GM10266 (cell line): ENCODE results near the gene GNB2.
"Not testable (repeated sequence)": the region's sequence is repeated elsewhere in the genome, so short reads cannot be mapped to it uniquely, and the experiment has no call there.

Experiments used
- DNase-seq: peaks from one replicate; pipeline ENCODE4 v3.0.0; 2012; ENCODE audit errors: extremely low spot score
- CTCF ChIP-seq: IDR thresholded peaks from 2 replicates; pipeline ENCODE4 v1.5.1; 2012; ENCODE audit warnings: mild to moderate bottlenecking, low read depth; ENCODE audit not compliant: control insufficient read depth, insufficient read depth; ENCODE audit errors: missing control alignments

Gene GNB2

DNA sequence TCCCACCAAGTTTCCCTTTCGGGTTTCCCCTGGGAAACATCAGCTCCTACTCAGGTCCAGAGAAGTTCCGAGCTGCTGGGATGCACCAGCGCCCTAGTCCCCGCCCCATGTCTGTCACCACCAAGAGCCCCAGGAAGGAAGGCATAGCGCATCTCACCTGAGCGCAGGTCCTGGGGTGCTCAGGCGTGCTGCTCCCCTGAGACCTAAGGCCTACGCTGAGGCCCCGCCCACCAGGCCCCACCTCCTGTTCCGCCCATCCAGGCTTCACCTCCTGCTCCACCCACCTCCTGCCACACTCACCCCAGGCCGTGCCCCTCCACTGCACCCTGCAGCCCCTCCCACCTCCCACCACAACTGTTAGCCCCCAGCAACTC is 31.0 kb upstream of the GNB2 start:
- no peak for TF ChIP-seq CTCF
- DNase-seq, result peak; percentile 80

DNA sequence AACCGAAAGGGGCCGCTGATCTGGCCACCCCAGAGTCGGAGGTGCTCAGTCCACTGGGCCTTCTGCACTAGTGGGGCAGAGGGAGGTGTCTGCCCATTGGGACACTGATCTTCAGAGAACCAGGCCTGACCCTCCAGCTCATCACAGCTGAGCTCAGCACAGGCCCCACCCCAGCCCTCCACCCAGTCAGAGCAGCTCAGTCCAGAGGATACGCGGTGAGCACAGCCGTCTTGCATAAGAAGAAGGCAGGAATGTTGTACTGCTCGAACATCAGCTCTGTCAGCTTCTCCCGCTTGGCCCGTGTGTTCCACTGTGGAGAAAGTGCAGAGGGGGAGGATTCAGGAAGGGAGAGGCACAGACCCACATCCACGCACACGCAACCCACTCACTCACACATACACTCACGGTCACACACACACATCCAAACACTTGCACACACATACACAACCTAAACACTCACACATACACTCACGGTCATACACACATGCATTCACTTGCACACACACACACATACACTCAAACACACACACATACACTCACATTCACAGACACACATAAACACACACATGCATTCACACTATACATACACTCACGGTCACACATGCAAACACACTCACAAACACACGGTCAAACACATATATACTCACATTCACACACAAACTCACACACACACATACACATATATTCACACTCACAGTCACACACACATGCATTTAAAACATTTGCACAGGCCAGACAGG is 23.5 kb upstream of the GNB2 start:
- DNase-seq, result no peak
- TF ChIP-seq CTCF, result no peak

DNA sequence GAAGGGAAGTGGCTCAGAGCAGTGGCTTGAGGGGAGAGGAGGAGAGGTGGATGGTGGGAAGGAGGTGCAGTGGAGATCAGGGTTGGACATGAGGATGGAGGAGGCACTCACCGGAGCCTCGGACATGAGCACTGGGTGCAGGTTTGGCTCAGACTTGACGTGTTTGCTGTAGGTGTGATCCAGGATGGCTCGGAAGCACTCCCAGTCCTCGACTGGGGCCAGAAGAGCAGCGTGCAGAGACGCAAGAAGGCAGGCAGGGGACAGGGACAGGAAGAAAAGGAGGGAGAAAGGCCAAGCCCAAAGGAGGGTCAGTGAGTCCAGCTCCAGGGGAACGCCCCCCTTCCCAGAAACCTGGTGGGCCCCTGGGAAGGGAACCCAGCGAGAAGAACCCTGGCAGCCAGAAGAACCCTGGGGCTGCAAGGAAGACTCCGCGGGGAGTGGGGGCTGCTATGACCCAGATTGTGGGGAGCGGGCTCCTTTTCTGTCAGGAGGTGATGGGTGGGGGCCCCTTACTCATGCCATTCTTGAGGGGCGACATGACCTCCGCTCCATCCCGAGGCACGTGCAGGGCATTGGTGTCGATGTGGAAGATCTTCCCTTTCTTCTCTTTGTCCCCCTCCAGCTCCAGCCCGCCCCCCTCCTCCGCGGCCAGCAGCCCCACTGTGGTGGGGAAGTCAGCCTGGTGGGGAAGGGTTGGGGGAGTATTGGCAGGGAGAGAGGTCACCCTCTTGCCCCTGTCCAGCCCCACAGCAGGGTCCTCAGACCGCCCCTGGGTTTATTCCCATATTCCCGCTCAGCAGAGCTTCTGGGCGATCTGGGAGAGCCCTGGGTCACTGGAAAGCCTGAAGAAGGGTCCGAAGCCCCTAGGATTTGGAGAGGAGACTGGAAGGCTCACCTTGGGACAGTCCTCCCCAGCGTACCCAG is 18.4 kb upstream of the GNB2 start:
- no peak for TF ChIP-seq CTCF
- DNase-seq, result no peak

DNA sequence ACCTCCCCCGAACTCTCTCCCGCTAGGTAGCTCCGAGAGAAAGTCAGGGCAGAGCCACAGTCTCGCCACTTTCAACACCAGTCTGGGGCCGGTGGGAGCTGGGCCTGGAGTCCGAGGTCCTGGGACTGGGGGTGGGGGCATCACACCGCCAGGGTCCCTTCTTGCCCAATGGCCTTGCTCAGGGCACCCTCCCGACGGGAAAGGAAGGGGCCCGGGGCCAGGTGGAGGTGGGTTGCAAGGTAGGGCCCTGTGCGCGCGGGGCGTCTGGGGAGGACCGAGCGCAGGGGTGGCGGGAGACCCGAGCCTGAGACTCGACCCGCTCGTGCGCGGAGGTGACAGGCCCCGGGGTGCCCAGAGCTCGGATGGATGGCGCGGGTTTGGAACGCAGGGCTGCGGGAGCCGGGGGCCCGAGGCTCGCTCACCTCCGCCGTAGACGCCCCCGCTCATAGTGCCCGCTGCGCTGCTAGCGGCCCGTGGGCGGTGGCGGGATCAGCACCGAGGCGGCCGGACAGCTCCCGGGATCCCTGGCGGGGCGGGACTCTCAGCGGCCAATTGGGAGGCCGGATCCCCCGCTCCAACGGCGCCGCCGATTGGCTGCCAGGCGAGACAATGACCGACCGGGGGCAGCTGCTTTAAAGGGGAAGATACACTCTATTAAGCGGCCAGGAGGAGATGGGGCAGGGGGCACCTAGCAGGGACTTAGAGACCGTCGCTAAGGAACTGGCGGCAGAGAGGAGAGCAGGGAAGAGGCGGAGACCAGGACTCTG is 17.4 kb upstream of the GNB2 start, which contains the start of gene ACTL6B:
Gene ACTL6B (minus strand): TSS at position 541 of the 767 bp plus-strand sequence. CDS start 94 bp downstream, at position 447.
- no peak for DNase-seq
- TF ChIP-seq CTCF, result no peak

GRCh38 chr7:100662194-100662776 is 11.3 kb upstream of the GNB2 start:
- DNase-seq, result not testable (repeated sequence)

GRCh38 chr7:100665168-100665726 is 8.3 kb upstream of the GNB2 start:
- no peak for TF ChIP-seq CTCF
- DNase-seq, result no peak
